GM18498 (cell line): ENCODE results near the gene CACTIN.
"Not testable (repeated sequence)": the region's sequence is repeated elsewhere in the genome, so short reads cannot be mapped to it uniquely, and the experiment has no call there.

Experiments used
- ATAC-seq: cut with Tn5 transposase; IDR thresholded peaks from one replicate; pipeline ENCODE4 v1.9.1; 2021; ENCODE audit warnings: mild to moderate bottlenecking, moderate library complexity; ENCODE audit not compliant: unreplicated experiment

CACTIN gene

GRCh38 chr19:3626473-3627350 is at the start of gene CACTIN:
Gene CACTIN, minus strand, starts transcription at chr19:3626790. Its CDS starts 28 bp downstream, at chr19:3626762.
- peak; percentile 88 for ATAC-seq

GRCh38 chr19:3674784-3675543 is 48.4 kb upstream of the CACTIN start:
- ATAC-seq: no peak

- ATAC-seq: no peak
These were observed 47.2 kb upstream of the CACTIN start for GRCh38 chr19:3673506-3674439.

GRCh38 chr19:3672993-3673392 is 46.4 kb upstream of the CACTIN start:
- no peak for ATAC-seq

- ATAC-seq: no peak
These were observed 46.0 kb upstream of the CACTIN start for GRCh38 chr19:3672575-3672948.

GRCh38 chr19:3671680-3672574 is 45.3 kb upstream of the CACTIN start:
- ATAC-seq: no peak

GRCh38 chr19:3670796-3671679 is 44.4 kb upstream of the CACTIN start:
- peak; percentile 44 for ATAC-seq

- no peak for ATAC-seq
These were observed 43.6 kb upstream of the CACTIN start for GRCh38 chr19:3669947-3670795.

GRCh38 chr19:3669082-3669946 is 42.7 kb upstream of the CACTIN start:
- ATAC-seq: no peak

GRCh38 chr19:3668331-3669081 is 41.9 kb upstream of the CACTIN start:
- ATAC-seq: no peak

GRCh38 chr19:3667766-3668165 is 41.2 kb upstream of the CACTIN start:
- ATAC-seq: no peak

GRCh38 chr19:3667037-3667638 is 40.5 kb upstream of the CACTIN start:
- ATAC-seq: no peak

- not testable (repeated sequence) for ATAC-seq
These were observed 39.9 kb upstream of the CACTIN start for GRCh38 chr19:3666545-3666856.

- ATAC-seq: no peak
These were observed 39.3 kb upstream of the CACTIN start for GRCh38 chr19:3665681-3666544.
